Heart right ventricle (tissue), 16 donors: ENCODE measurements around the gene OR4D11. TPM values are rescaled to one million over a fixed set of nuclear protein-coding genes. Genes with fewer than 3 reads are reported as not detected.
A peak's percentile ranks its signal among the peaks of the same experiment; 100 is the strongest.
"Not testable (repeated sequence)": the region's sequence is repeated elsewhere in the genome, so short reads cannot be mapped to it uniquely, and the experiment has no call there.

Experiments
- ATAC-seq, 8 donors: fragments of 200-7000 bp; cut with Tn5 transposase; one replicate each; pipeline ENCODE4 v1.9.1; 2020; ENCODE audit warnings: mild to moderate bottlenecking in 8 of 8, moderate library complexity in 8 of 8, moderate number of reproducible peaks in 1 of 8
- DNase-seq, 2 donors: peaks; one replicate each; pipeline ENCODE4 v3.0.0-alpha.2; 2020
- H3K27ac ChIP-seq, 10 donors: fragments of 200-600 bp; sonication (generic) in 2 of 10; one replicate each; pipeline versions ENCODE4 v1.5.0 to v1.8.0; 2020 to 2022; ENCODE audit warnings: mild to moderate bottlenecking in 3 of 10
- H3K27me3 ChIP-seq, 7 donors: fragments of 200-600 bp; one replicate each; pipeline ENCODE4 v1.8.0; 2021 to 2022; ENCODE audit warnings: mild to moderate bottlenecking in 2 of 7
- H3K36me3 ChIP-seq, 9 donors: fragments of 200-600 bp; sonication (generic) in 1 of 9; one replicate each; pipeline versions ENCODE4 v1.5.0 to v1.8.0; 2020 to 2022; ENCODE audit warnings: mild to moderate bottlenecking in 2 of 9
- H3K4me1 ChIP-seq, 9 donors: fragments of 200-600 bp; sonication (generic) in 1 of 9; one replicate each; pipeline versions ENCODE4 v1.5.0 to v1.8.0; 2020 to 2022; ENCODE audit warnings: mild to moderate bottlenecking in 4 of 9
- H3K4me3 ChIP-seq, 10 donors: fragments of 200-600 bp; sonication (generic) in 2 of 10; one replicate each; pipeline versions ENCODE4 v1.5.0 to v1.8.0; 2020 to 2022; ENCODE audit warnings: mild to moderate bottlenecking in 7 of 10, moderate library complexity in 2 of 10
- H3K9me3 ChIP-seq, 11 donors: fragments of 200-600 bp in 10 of 11; sonication (generic) in 2 of 11; one replicate each; pipeline versions ENCODE4 v1.5.0 to v1.8.0; 2013 to 2022; ENCODE audit warnings: mild to moderate bottlenecking in 2 of 11, control low read depth in 1 of 11, moderate library complexity in 1 of 11
- WGBS, 2 donors: extraction: QIAGEN DNeasy Blood & Tissue Kit; methylation state at CpG; one replicate each; pipeline ENCODE4 v1.1.7; 2013; ENCODE audit warnings: inconsistent platforms in 1 of 2; 5-methylcytosine and 5-hydroxymethylcytosine counted together
- intact Hi-C, 10 donors: fragments of 100-400 bp; cut with DNase I; formaldehyde crosslinking; loops; one replicate each; pipeline versions ENCODE4 v1.11.1 to v1.14.2; 2022
- polyA plus RNA-seq, 2 donors: library from polyadenylated mRNA; stranded (reverse); fragments of 200-250 nt; gene quantifications; one replicate each; pipeline ENCODE4 v1.2.3, GENCODE V29; 2013
- total RNA-seq, 10 donors: library from RNA; stranded (reverse); fragmentation: NEBNext Ultra II Directional in 3 of 10; extraction: Animal tissue kit (Norgen Biotek cat#: 25700) in 3 of 10; gene quantifications; one replicate each; pipeline versions ENCODE4 v1.2.1 to v1.2.4, GENCODE V29; 2021 to 2023
- TF ChIP-seq, protein P1 (sequence below), 9 donors: fragments of 200-600 bp; sonication (generic) in 2 of 9; IDR thresholded peaks; one replicate each; pipeline versions ENCODE4 v1.5.0 to v1.8.0; 2021 to 2022; ENCODE audit warnings: antibody characterized with exemption in 9 of 9, mild to moderate bottlenecking in 5 of 9, moderate library complexity in 1 of 9
- donor health status: Arrhythmogenic right ventricular cardiomyopathy.
- donor health status: ischemic (EF 13 %, LVEDD 7.1; RV severe dilation, severe dysfunction).
- donor health status: healthy with polysubstance abuse.
- donor health status: DM: no; HTN: yes; CAD: no.
- donor health status: DM: no; HTN: no; CAD: no.
- donor health status: ischemic (EF 25% LVEDD 6.9; RV normal size, moderate dysfunction).
- donor health status: ischemic (EF 25% LVEDD 5.7; RV mildly dilated, moderate dysfunction).
- donor health status: healthy.
- donor health status: DM: yes; HTN: yes; CAD: no.
- donor health status: Ischemic cardiomyopathy.
- donor health status: ischemic (EF 35%, LVEDD 5.7; RV mildly dilated, moderate dysfunction).
- donor health status: nonischemic (EF 11% LVEDD 7.7; RV severe dilation, severe dysfunction).
- donor health status: DM: yes; HTN: yes; CAD: no.
- donor health status: PGD.
- donor health status: ischemic (EF 29% LVEDD 5.4; RV normal size, mild dysfunction).
- donor health status: nonischemic (EF 23%, LVEDD 6.1; RV moderate dilation, normal function).

Gene OR4D11
- total and polyA plus RNA-seq, 12 donors = not detected

DNA sequence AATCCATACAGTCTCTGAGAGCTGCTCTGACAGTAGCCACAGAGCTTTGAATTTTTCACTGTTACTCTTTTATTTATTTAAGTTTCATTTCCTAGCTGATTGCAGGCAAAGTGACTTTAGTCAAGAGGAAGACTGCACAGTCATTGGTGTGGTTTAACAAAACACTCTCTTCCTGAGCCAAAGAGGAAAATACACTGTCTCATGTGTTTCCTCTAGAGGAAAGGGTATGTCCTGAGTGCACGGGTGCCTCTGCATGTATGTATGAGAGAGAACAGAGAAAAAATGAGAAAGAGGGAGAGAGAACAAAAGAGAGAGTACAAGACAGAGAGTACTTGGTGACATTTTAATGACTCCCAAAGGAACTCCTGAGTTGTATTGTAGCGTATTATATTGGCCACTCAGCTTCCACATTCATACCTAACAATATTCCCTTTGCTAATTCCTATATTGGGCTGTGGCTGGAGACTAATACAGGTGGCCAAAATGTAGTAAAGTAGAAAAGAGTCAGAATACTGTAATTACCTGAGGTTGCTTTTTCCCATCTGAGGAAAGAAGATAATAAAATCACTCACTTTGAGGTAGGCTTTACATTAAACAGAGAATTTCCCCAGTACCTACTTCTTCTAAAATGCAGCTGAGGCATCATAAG lies 7.7 kb downstream of the OR4D11 start, which contains the start of gene OR4D9:
Gene OR4D9, plus strand, starts transcription at position 599 of the 649 bp plus-strand sequence. CDS start 3,374 bp downstream, outside the sequence.
- Histone ChIP-seq H3K36me3 (no peaks in the 10 kb centered on the region), H3K4me3 (no peak within 1 kb of the TSS), H3K27ac (peak within 1 kb of the TSS in 3 of 10 donors; percentile 6 to 37 (median 9)), H3K4me1 (peaks cover 0 to 21% (median 5%) of the 10 kb centered on the region in 9 donors), H3K27me3 (no peaks in the 10 kb centered on the region), H3K9me3 (no peaks in the 10 kb centered on the region)
- intact Hi-C loops = no loop called here
- ATAC-seq = peak in 5 of 8 donors; percentile 37 to 78 (median 64)
- DNase-seq = no peak
- 39 to 46% methylated on average over 2 of the region's 2 CpGs for WGBS, 2 donors
- TF ChIP-seq, protein P1, sequence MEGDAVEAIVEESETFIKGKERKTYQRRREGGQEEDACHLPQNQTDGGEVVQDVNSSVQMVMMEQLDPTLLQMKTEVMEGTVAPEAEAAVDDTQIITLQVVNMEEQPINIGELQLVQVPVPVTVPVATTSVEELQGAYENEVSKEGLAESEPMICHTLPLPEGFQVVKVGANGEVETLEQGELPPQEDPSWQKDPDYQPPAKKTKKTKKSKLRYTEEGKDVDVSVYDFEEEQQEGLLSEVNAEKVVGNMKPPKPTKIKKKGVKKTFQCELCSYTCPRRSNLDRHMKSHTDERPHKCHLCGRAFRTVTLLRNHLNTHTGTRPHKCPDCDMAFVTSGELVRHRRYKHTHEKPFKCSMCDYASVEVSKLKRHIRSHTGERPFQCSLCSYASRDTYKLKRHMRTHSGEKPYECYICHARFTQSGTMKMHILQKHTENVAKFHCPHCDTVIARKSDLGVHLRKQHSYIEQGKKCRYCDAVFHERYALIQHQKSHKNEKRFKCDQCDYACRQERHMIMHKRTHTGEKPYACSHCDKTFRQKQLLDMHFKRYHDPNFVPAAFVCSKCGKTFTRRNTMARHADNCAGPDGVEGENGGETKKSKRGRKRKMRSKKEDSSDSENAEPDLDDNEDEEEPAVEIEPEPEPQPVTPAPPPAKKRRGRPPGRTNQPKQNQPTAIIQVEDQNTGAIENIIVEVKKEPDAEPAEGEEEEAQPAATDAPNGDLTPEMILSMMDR (IDR thresholded peaks at IDR 0.05) = no peak

DNA sequence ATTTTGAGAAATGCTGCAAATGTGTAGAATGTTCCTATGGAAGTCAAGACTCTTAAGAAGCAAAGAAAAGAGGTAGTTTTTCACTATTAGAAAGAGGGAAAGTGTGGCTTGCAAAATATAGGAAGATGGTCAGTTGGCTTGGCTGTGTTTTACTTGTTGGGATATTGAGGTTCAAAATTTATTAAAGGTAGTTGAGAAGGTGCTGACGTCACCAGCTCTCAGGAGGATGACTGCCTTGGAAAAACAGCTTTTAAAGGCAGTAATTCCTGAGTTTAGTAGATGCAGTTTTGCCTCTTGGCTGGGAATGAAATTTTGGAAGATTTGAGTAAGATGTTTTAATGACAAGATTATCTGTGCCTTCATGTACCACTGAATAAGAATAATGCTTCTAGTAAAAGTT lies 8.3 kb downstream of the OR4D11 start:
- intact Hi-C loops = no loop called here
- peaks cover 0 to 21% (median 5%) of the 10 kb centered on the region in 9 donors for H3K4me1 ChIP-seq
- no peaks in the 10 kb centered on the region for H3K36me3 ChIP-seq
- no peaks in the 10 kb centered on the region for H3K9me3 ChIP-seq
- TF ChIP-seq, protein P1 (IDR thresholded peaks at IDR 0.05) = no peak
- no peak for ATAC-seq
- WGBS, 2 donors = 79 to 84% methylated on average over 1 of the region's 1 CpG
- no peaks in the 10 kb centered on the region for H3K27me3 ChIP-seq
- no peak for DNase-seq
- no peak overlapping the region for H3K4me3 ChIP-seq
- H3K27ac ChIP-seq = peak overlapping the region in 1 of 10 donors; percentile 9

DNA sequence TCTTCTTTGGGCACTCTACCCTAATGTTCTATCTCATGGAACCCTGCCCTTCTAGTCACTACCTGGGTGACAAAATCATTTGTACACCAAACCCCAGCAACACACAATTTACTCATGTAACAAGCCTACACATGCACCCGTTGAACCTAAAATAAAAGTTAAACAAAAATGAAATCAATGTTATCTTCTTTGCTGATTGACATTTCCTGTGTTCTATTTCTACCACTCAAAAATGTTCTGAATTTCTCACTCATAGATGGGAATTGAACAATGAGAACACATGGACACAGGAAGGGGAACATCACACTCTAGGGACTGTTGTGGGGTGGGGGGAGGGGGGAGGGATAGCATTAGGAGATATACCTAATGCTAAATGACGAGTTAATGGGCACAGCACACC lies 16.8 kb downstream of the OR4D11 start:
- 44 to 61% methylated on average over 2 of the region's 2 CpGs for WGBS, 2 donors
- intact Hi-C loops, ATAC-seq, H3K27me3 ChIP-seq, H3K4me1 ChIP-seq, H3K27ac ChIP-seq, H3K36me3 ChIP-seq, H3K4me3 ChIP-seq, H3K9me3 ChIP-seq, DNase-seq: not testable (repeated sequence)

DNA sequence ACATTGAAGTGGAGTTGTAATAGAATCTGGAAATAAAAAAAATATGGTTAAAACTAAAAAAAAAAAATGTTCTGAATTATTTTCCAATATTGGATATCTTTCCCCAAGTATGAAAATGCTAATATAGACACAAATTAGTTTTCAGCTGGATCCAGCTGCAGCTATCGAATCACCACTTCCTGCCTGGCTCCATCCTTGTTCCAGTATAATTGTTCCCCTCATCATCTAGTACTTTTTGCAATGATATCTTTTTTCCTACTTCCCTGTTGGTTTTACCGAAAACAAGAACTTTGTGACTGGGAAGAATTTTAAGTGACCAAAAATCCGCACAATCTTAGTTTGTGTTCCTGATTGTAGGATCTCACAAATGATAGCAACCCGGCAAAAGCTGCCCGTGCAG lies 17.4 kb downstream of the OR4D11 start:
- WGBS, 2 donors = 49 to 50% methylated on average over 5 of the region's 5 CpGs
- Histone ChIP-seq H3K4me3 (no peak overlapping the region), H3K36me3 (no peaks in the 10 kb centered on the region), H3K27ac (peak overlapping the region in 1 of 10 donors; percentile 49), H3K9me3 (no peaks in the 10 kb centered on the region), H3K4me1 (no peaks in the 10 kb centered on the region), H3K27me3 (peaks cover 0 to 3% (median 0%) of the 10 kb centered on the region in 7 donors)
- TF ChIP-seq, protein P1 (IDR thresholded peaks at IDR 0.05) = no peak
- ATAC-seq (peak in 1 of 8 donors; percentile 42), DNase-seq (no peak)
- intact Hi-C loops = no loop called here

DNA sequence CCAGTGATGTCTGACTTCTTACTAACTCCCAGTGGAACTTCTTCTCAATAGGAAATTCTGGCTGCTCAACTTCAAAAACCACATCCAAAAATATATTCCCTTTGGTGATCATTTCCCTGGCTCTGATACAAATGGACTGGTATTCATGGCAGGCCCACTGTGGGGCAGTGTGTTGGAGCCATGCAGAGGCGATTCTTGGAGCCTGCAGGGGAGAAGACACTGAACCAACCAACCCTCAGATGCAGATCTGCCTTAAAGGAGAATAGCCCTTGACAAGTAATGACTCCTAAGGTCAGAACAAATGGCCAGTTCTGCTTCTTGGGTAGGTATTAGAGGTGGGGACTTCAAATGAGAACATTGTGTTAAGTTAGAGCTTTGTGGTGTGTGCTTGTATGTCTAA lies 20.2 kb downstream of the OR4D11 start:
- TF ChIP-seq, protein P1 (IDR thresholded peaks at IDR 0.05) = no peak

More for the DNA sequence above, 20.2 kb downstream of the OR4D11 start:
- DNase-seq (no peak), ATAC-seq (no peak)
- H3K27ac ChIP-seq = no peak overlapping the region
- intact Hi-C loops = no loop called here
- H3K9me3 ChIP-seq = no peaks in the 10 kb centered on the region
- WGBS, 2 donors = 22 to 25% methylated on average over 1 of the region's 1 CpG
- no peak overlapping the region for H3K4me3 ChIP-seq
- no peaks in the 10 kb centered on the region for H3K36me3 ChIP-seq
- H3K4me1 ChIP-seq = no peaks in the 10 kb centered on the region
- H3K27me3 ChIP-seq = peaks cover 0 to 5% (median 0%) of the 10 kb centered on the region in 7 donors
